NCI-H146 treated with DMSO at 0.1 percent for 48 hours (cell line): ENCODE results near the gene RBM6.
A peak's percentile ranks its signal among the peaks of the same experiment; 100 is the strongest.
"Not testable (repeated sequence)": the region's sequence is repeated elsewhere in the genome, so short reads cannot be mapped to it uniquely, and the experiment has no call there.

ENCODE experiments used
- DNase-seq: peaks from one replicate; lab custom pipeline; 2025; ENCODE audit not compliant: unreplicated experiment; lab: John Stamatoyannopoulos, UW

Gene RBM6

GRCh38 chr3:49912881-49913281, 27.1 kb upstream of the RBM6 start:
- DNase-seq = no peak

DNA sequence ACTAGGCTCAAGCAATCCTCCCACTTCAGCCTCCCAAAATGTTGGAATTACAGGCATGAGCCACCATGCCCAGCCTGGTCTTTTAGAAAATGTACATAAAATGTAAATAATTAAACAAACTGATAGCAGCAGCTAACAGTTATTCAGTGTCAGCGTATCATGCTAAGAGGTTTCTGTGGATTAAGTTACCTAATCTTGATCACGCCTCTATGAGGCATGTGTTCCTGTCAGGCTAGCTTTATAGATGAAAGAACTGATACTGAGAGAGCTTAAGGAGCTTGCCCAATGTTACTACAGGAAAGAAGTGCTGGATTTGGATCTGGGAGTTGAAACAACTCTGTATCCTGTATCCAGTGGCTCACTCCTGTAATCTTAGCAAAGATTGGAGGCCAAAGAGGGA, 25.0 kb upstream of the RBM6 start:
- no peak for DNase-seq

DNA sequence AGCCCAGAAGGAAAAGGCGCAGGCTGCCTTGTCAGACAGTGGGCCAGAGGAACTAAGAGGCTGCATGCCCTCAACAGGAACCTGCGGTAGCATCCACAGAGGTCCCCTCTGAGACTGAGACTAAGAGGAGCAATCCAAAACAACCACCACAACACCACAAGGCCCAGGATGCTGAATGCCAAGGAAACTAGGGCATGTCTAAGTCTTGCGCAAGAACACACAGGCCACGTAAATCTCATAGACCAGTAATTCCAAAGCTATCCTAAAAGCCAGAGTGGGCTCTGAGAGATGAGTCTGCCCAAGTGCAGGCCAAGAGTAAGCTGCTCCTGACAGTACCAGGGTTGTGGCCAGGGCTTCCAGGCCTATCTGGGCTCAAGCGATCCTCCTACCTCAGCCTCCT, 23.3 kb upstream of the RBM6 start:
- no peak for DNase-seq

GRCh38 chr3:49917806-49918590, 22.0 kb upstream of the RBM6 start:
- not testable (repeated sequence) for DNase-seq

- DNase-seq = no peak
Observed at GRCh38 chr3:49924683-49925082, 15.3 kb upstream of the RBM6 start.

DNA sequence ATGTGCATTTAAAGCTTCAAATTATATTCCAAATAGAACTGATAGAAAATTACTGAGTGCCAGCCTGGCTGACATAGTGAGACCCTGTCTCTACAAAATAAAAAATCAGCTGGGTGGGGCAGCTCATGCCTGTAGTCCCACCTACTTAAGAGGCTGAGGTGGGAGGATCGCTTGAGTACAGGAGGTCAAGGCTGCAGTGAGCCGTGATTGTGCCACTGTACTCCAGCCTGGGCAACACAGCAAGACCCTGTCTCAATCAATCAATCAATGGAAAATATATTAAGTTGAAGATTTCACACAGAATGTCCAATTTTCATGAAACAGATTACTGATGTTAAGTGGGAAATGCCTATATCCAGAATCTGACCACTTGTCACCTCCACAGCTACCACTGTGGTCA, 14.5 kb upstream of the RBM6 start:
- no peak for DNase-seq

DNA sequence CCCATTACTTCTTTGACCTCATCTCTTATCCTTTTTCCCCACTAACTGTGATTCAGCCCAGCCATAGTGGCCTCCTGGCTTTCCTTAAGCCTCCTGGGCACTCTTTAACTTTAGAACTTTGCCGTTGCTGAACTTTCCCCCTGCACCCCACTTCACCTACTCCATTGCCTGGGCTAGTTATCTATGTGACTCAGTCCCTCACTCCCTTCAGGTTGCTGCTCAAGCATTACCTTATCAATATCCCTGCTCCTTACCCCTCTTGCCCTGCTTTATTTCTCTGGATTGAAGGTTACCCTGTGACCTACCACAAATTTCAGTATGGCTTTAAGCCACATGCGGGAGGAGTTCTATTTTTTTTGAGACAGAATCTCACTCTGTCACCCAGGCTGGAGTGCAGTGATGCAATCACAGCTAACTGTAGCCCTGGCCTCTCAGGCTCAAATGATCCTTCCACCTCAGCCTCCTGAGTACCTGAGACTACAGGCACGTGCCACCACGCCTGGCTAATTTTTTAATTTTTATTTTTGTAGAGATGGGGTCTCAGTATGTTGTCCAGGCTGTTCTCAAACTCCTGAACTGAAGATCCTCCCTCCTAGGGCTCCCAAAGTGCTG, 13.7 kb upstream of the RBM6 start:
- DNase-seq = no peak

GRCh38 chr3:49927798-49928197, 12.2 kb upstream of the RBM6 start:
- no peak for DNase-seq

DNA sequence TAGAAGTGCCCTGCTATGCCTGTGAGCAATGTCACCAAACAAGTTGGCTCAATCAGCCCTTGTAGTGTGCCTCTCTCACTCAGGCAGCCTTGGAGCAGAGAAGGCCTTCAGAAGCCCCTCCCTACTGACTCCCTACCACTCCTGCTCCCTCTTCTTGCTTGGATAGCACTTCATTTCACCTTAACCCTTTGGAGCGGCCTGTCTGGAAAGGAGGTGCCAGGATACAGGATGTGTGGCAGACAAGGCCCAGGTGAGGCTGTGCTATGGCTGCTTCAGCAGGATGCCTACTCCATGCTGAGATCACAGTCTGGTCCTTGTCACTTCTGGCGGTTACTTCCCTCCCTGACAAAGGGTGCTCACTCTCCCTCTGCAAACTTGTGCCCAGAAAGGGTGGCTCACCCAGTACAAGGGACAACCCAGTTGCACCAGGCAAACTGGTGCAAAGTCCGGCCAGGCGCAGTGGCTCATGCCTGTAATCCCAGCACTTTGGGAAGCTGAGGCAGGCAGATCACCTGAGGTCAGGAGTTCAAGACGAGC, 11.4 kb upstream of the RBM6 start:
- DNase-seq = no peak

GRCh38 chr3:49929291-49930167, 10.4 kb upstream of the RBM6 start, which contains the start of gene MON1A:
Gene MON1A, minus strand, starts transcription at chr3:49929811. Its CDS starts 16,465 bp downstream, at chr3:49913346.
- DNase-seq = peak; percentile 75

GRCh38 chr3:49930168-49930690, 9.7 kb upstream of the RBM6 start:
- DNase-seq = no peak

GRCh38 chr3:49930922-49931321, 9.0 kb upstream of the RBM6 start:
- DNase-seq = peak; percentile 11

GRCh38 chr3:49932281-49932680, 7.7 kb upstream of the RBM6 start:
- DNase-seq = not testable (repeated sequence)

DNA sequence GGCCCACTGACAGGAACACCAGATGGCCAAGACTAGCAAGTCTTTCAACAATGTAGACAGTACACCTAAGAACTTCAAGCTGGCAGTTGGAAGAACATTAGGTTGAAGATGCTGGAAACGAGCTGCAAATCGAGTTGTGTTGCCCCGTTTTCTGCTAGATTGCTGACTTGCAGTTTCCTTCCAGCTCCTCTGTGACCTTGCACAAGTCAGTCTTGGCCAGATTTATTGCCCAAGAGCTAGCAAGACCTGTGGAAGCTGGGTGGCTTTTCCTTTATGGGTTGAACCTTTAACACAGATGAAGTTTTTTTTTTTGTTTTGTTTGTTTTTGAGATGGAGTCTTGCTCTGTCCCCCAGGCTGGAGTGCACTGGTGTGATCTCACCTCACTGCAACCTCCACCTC, 2.9 kb upstream of the RBM6 start:
- no peak for DNase-seq

DNA sequence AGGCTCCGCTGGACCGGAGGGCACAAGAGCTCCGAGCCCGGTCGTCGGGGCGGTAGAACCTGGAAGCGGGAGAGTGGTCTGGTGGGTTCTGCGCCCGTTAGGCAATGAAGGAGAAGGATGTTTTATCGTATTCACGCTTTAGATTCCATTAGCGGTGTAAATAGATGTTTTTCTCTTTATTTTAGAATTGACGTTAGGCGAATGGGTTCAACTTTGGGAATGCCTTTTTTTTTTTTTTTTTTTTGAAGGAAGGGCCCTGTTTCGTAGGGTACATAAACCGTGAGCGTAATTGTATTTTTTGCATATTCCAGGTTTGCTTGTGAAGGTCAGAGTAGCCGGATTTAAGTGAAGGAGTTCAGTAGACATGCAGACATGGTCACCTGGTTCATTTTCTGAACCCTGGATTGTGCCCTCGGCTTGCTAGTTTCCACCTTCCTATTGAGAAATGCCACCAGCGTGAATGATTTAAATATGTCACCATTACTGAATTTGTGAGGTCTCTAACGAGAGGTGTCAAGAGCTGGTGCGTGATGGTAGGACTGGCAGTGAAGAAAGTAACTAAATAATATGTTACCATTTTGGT, 808 bp downstream of the RBM6 start:
- DNase-seq = no peak

DNA sequence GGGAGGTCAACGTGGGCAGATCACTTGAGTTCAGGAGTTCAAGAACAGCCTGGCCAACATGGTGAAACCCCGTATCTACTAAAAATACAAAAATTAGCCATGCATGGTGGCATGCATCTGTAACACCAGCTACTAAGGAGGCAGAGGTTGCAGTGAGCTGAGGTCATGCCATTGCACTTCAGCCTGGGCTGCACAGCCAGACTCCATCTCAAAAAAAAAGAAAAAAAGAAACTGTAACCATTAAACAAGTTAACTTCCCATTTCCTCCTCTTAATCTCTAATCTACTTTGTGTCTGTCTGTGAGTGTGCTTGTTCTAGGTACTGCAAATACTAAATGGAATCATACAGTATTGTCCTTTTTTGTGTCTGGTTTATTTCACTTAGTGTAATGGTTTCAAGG, 2.7 kb downstream of the RBM6 start:
- DNase-seq = no peak

- DNase-seq = no peak
Observed at GRCh38 chr3:49952924-49953323, 13.0 kb downstream of the RBM6 start.

GRCh38 chr3:49955636-49956035, 15.7 kb downstream of the RBM6 start:
- DNase-seq = no peak

DNA sequence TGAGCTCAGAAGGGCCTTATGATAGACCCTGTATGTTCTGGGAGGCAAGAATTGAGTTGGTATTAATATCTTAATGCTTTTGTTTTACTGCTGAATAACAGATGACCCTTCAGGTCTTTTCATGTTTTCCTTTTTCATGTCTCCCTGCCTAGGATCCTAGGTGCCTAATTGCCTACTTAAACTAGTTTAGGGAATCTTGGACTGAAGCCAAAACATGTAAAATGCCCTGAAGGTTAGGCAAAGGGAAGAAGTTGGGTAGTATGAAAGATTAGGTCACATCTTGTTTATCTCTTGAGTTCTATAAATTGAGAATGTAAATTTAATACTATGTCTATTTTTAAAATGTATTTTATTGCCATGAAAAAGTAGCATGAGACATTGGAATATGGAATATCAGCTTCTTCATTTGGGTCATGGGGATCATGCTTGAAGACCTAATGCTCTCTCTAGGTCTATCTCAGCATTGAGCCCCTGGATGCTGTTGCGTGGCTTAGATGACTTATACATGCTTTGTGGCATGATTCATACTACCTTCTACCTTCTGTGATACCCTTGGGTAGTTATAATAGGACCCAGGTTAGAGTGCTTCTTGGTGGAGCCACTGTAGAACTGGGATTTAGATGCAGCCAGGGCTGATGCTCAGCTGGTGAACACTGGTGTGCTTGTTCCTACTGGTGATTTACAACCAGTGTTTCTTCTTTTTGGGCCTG, 26.4 kb downstream of the RBM6 start:
- no peak for DNase-seq

DNA sequence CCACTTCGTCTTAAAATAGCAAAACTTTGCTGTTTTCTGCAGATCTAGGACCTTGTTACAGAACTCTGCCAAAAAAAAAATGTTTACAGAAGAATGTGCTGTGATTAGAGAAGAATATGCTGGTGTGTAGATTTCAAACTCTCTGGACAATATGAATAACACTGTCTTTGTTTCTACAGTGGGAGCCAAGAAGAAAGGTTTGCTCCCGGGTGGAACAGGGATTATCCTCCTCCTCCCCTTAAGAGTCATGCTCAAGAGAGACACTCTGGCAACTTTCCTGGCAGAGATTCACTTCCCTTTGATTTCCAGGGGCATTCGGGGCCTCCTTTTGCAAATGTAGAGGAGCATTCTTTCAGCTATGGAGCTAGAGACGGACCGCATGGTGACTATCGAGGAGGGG, 27.3 kb downstream of the RBM6 start:
- DNase-seq = no peak
